HEK293 (cell line): ENCODE measurements around the gene FAM193B.

Experiments
- CTCF ChIA-PET: fragments of 350-600 bp; formaldehyde crosslinking; extraction: SDS; loops from one replicate; lab custom pipeline; 2021; ENCODE audit warnings: antibody characterized with exemption; lab: Yijun Ruan, JAX
- POLR2A ChIA-PET: fragments of 300-600 bp; formaldehyde crosslinking; extraction: SDS; loops from one replicate; lab custom pipeline; 2020; ENCODE audit warnings: antibody characterized with exemption, inconsistent platforms; lab: Yijun Ruan, JAX
- H3K27ac ChIP-seq: fragments of 200-500 bp; sonication (Bioruptor generic); 2 replicates; pipeline ENCODE4 v1.5.1; 2014; ENCODE audit warnings: low read depth, low read length, control low read depth, inconsistent platforms; ENCODE audit errors: extremely low read depth
- H3K36me3 ChIP-seq, 2 experiments: fragments of 200-500 bp in 1 of 2; sonication (Bioruptor generic) in 1 of 2; 1 replicate in 1 of 2; 2 replicates in 1 of 2; pipeline ENCODE4 v1.5.1; 2014 to 2017; ENCODE audit warnings: inconsistent platforms in 2 of 2, low read length in 2 of 2; ENCODE audit not compliant: control insufficient read depth in 2 of 2, insufficient read depth in 1 of 2
- H3K4me1 ChIP-seq: fragments of 200-500 bp; sonication (Bioruptor generic); 2 replicates; pipeline ENCODE4 v1.5.1; 2014; ENCODE audit warnings: mild to moderate bottlenecking, low read length, inconsistent platforms; ENCODE audit not compliant: control insufficient read depth, insufficient read depth
- H3K4me3 ChIP-seq: 2 replicates; pipeline ENCODE4 v1.5.1; 2011; ENCODE audit warnings: low read depth, mild to moderate bottlenecking, control low read depth, low read length, moderate library complexity
- H3K9me3 ChIP-seq: fragments of 200-500 bp; sonication (Bioruptor generic); 2 replicates; pipeline ENCODE4 v1.5.1; 2014; ENCODE audit warnings: low read depth, low read length, inconsistent platforms; ENCODE audit not compliant: control insufficient read depth, insufficient read depth
- EGR2 ChIP-seq: fragments of 450-650 bp; formaldehyde crosslinking; IDR thresholded peaks from 2 replicates; pipeline ENCODE4 v1.5.1; 2016; ENCODE audit warnings: low read depth, missing biosample characterization, missing genetic modification characterization
- GLIS1 ChIP-seq: fragments of 450-650 bp; formaldehyde crosslinking; IDR thresholded peaks from 2 replicates; pipeline ENCODE4 v1.5.1; 2016; ENCODE audit warnings: missing biosample characterization, missing genetic modification characterization
- KLF1 ChIP-seq: fragments of 450-650 bp; formaldehyde crosslinking; IDR thresholded peaks from 2 replicates; pipeline ENCODE4 v1.5.1; 2016; ENCODE audit warnings: missing biosample characterization, missing genetic modification characterization
- REST ChIP-seq: fragments of 450-650 bp; formaldehyde crosslinking; IDR thresholded peaks from 2 replicates; pipeline ENCODE4 v1.5.1; 2016; ENCODE audit warnings: missing biosample characterization, missing genetic modification characterization
- SETDB1 ChIP-seq: IDR thresholded peaks from one replicate; pipeline ENCODE4 v1.6.1; 2017; ENCODE audit warnings: mild to moderate bottlenecking, low read length, moderate library complexity, mixed read lengths; ENCODE audit not compliant: insufficient read length
- ZBTB11 ChIP-seq: fragments of 450-650 bp; formaldehyde crosslinking; conservative IDR thresholded peaks from 2 replicates; pipeline ENCODE4 v1.5.1; 2016; ENCODE audit warnings: low read depth, missing biosample characterization, missing genetic modification characterization
- ZFHX2 ChIP-seq: fragments of 450-650 bp; formaldehyde crosslinking; conservative IDR thresholded peaks from 2 replicates; pipeline ENCODE4 v1.5.1; 2016; ENCODE audit warnings: missing biosample characterization, missing genetic modification characterization
- ZNF174 ChIP-seq: fragments of 450-650 bp; formaldehyde crosslinking; IDR thresholded peaks from 2 replicates; pipeline ENCODE4 v1.5.0; 2017; ENCODE audit warnings: missing biosample characterization, mild to moderate bottlenecking, missing genetic modification characterization
- ZNF175 ChIP-seq: fragments of 450-650 bp; formaldehyde crosslinking; IDR thresholded peaks from 2 replicates; pipeline ENCODE4 v1.5.1; 2016; ENCODE audit warnings: missing biosample characterization, missing genetic modification characterization
- ZNF2 ChIP-seq: fragments of 450-650 bp; formaldehyde crosslinking; IDR thresholded peaks from 2 replicates; pipeline ENCODE4 v1.5.1; 2016; ENCODE audit warnings: missing biosample characterization, missing genetic modification characterization
- ZNF202 ChIP-seq: fragments of 450-650 bp; formaldehyde crosslinking; IDR thresholded peaks from 2 replicates; pipeline ENCODE4 v1.5.1; 2016; ENCODE audit warnings: missing biosample characterization, missing genetic modification characterization, borderline replicate concordance
- ZNF354C ChIP-seq: fragments of 450-650 bp; formaldehyde crosslinking; IDR thresholded peaks from 2 replicates; pipeline ENCODE4 v1.5.1; 2016; ENCODE audit warnings: missing biosample characterization, missing genetic modification characterization, low read depth, borderline replicate concordance
- ZNF48 ChIP-seq: fragments of 450-650 bp; formaldehyde crosslinking; IDR thresholded peaks from 2 replicates; pipeline ENCODE4 v1.5.1; 2016; ENCODE audit warnings: missing biosample characterization, missing genetic modification characterization
- ZNF501 ChIP-seq: fragments of 450-650 bp; formaldehyde crosslinking; IDR thresholded peaks from 2 replicates; pipeline ENCODE4 v1.5.1; 2016; ENCODE audit warnings: missing biosample characterization, missing genetic modification characterization
- ZNF529 ChIP-seq: fragments of 450-650 bp; formaldehyde crosslinking; IDR thresholded peaks from 2 replicates; pipeline ENCODE4 v1.5.1; 2017; ENCODE audit warnings: missing genetic modification characterization, missing biosample characterization; ENCODE audit not compliant: insufficient replicate concordance
- ZNF624 ChIP-seq: fragments of 450-650 bp; formaldehyde crosslinking; IDR thresholded peaks from 2 replicates; pipeline ENCODE4 v1.5.1; 2017; ENCODE audit warnings: missing biosample characterization, missing genetic modification characterization
- ZNF664 ChIP-seq: fragments of 450-650 bp; formaldehyde crosslinking; IDR thresholded peaks from 2 replicates; pipeline ENCODE4 v1.5.1; 2016; ENCODE audit warnings: missing biosample characterization, missing genetic modification characterization
- ZSCAN16 ChIP-seq: fragments of 450-650 bp; formaldehyde crosslinking; IDR thresholded peaks from 2 replicates; pipeline ENCODE4 v1.5.1; 2016; ENCODE audit warnings: missing biosample characterization, missing genetic modification characterization
- TF ChIP-seq, protein P1 (sequence below): fragments of 450-650 bp; formaldehyde crosslinking; IDR thresholded peaks from 2 replicates; pipeline ENCODE4 v1.5.1; 2016; ENCODE audit warnings: missing biosample characterization, missing genetic modification characterization
- TF ChIP-seq, protein P2 (sequence below): fragments of 450-650 bp; formaldehyde crosslinking; IDR thresholded peaks from 2 replicates; pipeline ENCODE4 v1.5.1; 2016; ENCODE audit warnings: missing biosample characterization, missing genetic modification characterization

The FAM193B gene

DNA sequence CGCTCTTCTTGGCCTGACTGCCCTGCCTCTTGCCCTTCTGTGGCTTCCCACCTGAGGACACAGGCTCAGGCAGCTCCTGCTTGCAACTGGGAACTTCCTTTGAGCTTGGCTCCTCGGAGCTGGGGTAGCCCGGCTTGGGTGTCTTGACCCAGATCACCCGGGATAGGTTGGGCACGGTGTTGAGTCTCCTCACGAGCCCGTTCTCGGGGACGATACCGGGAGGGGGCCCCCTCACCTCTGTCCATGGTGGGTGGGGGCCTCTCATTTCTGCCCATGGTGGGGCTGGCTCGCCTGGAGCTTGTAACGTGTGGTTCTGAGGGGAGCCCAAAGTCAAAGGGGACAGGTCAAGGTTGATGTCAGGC is 29.8 kb downstream of the FAM193B start:
- peaks cover 8 to 90% of the 10 kb centered on the region in 2 experiments; a peak in 2 of 3 replicates for H3K36me3 ChIP-seq
- TF ChIP-seq KLF1 (tag by site-specific recombination) (no peak), REST (tag by site-specific recombination) (no peak), ZNF354C (tag by site-specific recombination) (no peak), ZNF48 (tag by site-specific recombination) (no peak), GLIS1 (tag by site-specific recombination) (no peak), ZNF664 (tag by site-specific recombination) (no peak), ZNF174 (tag by site-specific recombination) (no peak), ZNF175 (tag by site-specific recombination) (no peak)
- TF ChIP-seq, protein P1, sequence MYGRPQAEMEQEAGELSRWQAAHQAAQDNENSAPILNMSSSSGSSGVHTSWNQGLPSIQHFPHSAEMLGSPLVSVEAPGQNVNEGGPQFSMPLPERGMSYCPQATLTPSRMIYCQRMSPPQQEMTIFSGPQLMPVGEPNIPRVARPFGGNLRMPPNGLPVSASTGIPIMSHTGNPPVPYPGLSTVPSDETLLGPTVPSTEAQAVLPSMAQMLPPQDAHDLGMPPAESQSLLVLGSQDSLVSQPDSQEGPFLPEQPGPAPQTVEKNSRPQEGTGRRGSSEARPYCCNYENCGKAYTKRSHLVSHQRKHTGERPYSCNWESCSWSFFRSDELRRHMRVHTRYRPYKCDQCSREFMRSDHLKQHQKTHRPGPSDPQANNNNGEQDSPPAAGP (tag by site-specific recombination): no peak
- TF ChIP-seq, protein P2, sequence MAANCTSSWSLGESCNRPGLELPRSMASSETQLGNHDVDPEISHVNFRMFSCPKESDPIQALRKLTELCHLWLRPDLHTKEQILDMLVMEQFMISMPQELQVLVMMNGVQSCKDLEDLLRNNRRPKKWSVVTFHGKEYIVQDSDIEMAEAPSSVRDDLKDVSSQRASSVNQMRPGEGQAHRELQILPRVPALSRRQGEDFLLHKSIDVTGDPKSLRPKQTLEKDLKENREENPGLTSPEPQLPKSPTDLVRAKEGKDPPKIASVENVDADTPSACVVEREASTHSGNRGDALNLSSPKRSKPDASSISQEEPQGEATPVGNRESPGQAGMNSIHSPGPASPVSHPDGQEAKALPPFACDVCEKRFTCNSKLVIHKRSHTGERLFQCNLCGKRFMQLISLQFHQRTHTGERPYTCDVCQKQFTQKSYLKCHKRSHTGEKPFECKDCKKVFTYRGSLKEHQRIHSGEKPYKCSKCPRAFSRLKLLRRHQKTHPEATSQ (tag by site-specific recombination): no peak
- no peak overlapping the region for H3K27ac ChIP-seq
- POLR2A ChIA-PET: interaction anchor here (0.9 to 1.3 kb wide), 2 partner anchors 21 to 27 kb away, joined by 3 to 4 read pairs; partner anchors contain the start of gene PDLIM7
- H3K4me1 ChIP-seq: no peaks in the 10 kb centered on the region
- no peaks in the 10 kb centered on the region for H3K9me3 ChIP-seq
- no peak overlapping the region for H3K4me3 ChIP-seq
- CTCF ChIA-PET: interaction anchor here (0.6 kb wide), 1 partner anchor 9 kb away, joined by 3 read pairs; no protein-coding TSS in a partner anchor

- H3K9me3 ChIP-seq: no peaks in the 10 kb centered on the region
- TF ChIP-seq ZNF202 (tag by site-specific recombination) (no peak), ZNF501 (tag by site-specific recombination) (no peak), SETDB1 (no peak), ZBTB11 (tag by site-specific recombination) (no peak), ZNF529 (no peak), EGR2 (tag by site-specific recombination) (peak; percentile 65), ZSCAN16 (no peak), ZNF2 (tag by site-specific recombination) (no peak), ZFHX2 (tag by site-specific recombination) (peak; percentile 49), ZNF624 (no peak)
- CTCF ChIA-PET: interaction anchor here (0.6 kb wide), 1 partner anchor 8 kb away, joined by 3 read pairs; no protein-coding TSS in a partner anchor
- POLR2A ChIA-PET: interaction anchor here (1.3 kb wide), 1 partner anchor 22 kb away, joined by 3 read pairs; no protein-coding TSS in a partner anchor
- H3K4me1 ChIP-seq: no peaks in the 10 kb centered on the region; the same call in 1 of the 2 replicates
- peaks cover 8 to 89% of the 10 kb centered on the region in 2 experiments for H3K36me3 ChIP-seq
- H3K27ac ChIP-seq: no peak overlapping the region
- no peak overlapping the region for H3K4me3 ChIP-seq
Measured at GRCh38 chr5:177523711-177524538, 30.4 kb downstream of the FAM193B start.
